Stimulated activated CD8-positive, alpha-beta memory T cell treated with anti-CD3 and anti-CD28 coated beads, Interleukin-4, amount 100 ng/mL, for 4 hours (primary cell): ENCODE data around the gene KDM3A.
"Not testable (repeated sequence)": the region's sequence is repeated elsewhere in the genome, so short reads cannot be mapped to it uniquely, and the experiment has no call there.

ENCODE experiments used
- DNase-seq, 2 donors: peaks; one replicate each; pipeline ENCODE4 v3.0.0-alpha.2; 2020; ENCODE audit warnings: low read depth in 2 of 2, low spot score in 1 of 2

The KDM3A gene

GRCh38 chr2:86477349-86477748 is 36.2 kb downstream of the KDM3A start:
- DNase-seq = no peak

GRCh38 chr2:86480105-86480504 is 38.9 kb downstream of the KDM3A start:
- DNase-seq = no peak

DNA sequence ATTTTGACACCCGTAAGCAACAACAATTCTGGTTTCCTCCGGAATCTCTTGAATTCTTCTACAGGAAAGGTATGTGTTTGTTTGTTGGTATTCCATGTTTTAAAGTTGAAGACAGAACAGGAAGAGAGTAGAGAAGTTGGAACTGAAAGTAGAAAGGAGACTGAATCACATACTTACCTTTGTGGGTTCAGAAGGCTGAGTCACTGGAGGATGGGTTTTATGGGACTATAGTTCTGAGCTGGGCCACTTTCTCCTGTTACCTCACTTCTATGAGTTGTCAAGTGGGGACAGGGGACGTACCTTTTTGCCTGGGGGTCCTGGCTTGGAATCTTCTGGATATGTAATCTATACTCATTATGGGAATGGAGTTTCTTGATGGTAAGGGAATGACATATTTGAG is 40.9 kb downstream of the KDM3A start:
- DNase-seq = no peak

DNA sequence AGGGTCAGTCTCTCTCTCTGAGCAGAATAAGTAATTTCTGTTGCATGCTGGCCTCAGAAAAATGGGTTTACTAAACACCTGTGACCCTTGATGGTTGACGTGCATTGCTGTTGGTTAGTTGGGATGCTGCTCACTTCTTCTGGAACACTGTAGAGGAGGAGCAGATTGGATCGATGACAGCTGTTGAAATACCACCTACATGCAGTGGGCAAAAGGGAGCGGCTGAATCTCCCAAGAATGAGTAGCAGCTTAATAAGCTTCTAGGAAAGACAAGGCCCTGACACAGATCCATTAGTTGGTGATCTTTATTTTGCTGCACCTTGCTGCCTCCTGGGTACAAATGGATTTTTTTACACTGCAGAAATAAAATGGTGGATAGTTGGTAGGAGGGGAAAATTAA is 43.2 kb downstream of the KDM3A start:
- DNase-seq = no peak

DNA sequence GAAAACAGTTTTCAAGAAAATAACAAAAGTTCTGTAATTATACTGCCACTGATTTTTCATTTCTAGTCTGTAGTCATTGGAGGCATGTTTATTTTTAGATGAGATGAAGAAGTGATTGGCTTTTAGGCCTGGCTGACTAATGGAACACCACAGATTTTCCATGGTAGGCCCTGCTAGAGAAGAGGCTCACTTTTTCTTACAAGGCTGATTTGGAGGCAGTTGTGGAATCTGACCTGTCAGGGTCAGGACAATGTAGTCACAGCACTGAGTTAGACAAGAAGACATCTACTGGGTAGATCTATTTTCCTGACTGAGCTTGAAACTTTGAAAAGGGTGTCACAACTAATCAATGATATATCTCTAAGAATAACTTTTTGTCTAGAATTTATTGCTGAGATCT is 43.9 kb downstream of the KDM3A start:
- no peak for DNase-seq

DNA sequence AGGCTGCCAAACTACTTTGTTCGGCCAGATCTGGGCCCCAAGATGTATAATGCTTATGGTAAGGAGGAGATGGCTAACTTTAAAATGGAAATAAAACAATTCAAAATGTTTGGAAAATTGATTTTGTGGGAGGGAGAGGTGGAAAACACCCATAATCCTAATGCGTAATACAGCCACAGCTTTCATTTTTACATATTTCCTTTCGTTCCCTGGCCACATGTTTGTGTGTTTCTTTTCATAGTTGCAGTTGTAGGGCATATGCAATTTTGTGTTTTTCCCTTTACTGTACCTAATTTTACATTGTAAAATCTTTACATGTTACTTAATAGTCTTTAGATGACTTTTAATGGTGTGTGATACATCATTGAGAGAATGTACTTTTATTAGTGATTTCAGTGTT is 44.6 kb downstream of the KDM3A start:
- DNase-seq = no peak

GRCh38 chr2:86487062-86487461 is 45.9 kb downstream of the KDM3A start:
- no peak for DNase-seq

DNA sequence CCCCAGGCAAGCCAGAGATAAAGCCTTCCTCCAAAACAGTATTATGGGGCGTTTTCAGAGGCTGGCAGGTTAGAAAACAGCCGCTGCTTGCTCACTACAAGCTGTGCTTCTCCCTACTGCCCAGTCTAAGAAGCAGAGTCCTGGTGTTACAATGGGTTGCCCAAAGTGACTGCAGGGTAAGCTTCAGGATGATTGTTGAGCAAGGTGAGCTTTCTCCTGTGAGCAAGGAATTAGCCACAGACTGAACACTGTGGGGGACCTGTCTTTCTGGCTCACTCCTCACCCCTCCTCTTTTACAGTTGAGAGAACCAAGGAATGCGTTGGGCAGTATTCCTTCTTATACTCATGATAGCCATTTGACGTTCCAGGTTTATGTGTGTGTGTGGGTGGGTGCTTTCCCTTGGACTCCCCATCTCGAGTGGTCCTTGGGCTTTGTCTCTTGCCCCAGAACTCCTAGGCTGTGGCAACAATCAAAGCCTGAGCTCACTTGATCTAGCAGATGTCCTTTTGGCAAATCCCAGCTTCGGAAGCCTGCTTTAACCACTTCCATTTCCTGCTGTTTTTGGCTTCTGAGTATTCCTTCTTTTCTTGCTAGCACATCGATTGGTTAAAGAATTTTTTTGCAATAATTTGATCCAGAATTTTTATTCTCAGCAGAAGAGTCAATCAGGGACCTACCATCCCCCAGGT is 47.5 kb downstream of the KDM3A start:
- DNase-seq = no peak

DNA sequence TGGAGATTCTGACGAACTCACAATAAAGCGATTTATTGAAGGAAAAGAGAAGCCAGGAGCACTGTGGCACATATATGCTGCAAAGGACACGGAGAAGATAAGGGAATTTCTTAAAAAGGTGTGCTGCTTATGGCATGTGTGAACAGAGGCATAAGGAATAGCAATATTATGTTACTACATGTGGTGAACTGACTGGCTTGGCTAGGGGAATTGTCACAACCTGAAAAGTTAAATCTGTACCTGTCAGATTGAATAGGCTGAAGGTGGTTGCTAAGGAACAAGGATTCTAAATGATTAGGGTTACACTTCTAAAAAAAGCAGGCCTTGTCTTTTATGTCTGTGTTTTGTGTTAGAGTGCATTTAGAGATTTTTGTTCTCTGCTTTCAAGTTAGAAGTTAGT is 48.4 kb downstream of the KDM3A start:
- no peak for DNase-seq

DNA sequence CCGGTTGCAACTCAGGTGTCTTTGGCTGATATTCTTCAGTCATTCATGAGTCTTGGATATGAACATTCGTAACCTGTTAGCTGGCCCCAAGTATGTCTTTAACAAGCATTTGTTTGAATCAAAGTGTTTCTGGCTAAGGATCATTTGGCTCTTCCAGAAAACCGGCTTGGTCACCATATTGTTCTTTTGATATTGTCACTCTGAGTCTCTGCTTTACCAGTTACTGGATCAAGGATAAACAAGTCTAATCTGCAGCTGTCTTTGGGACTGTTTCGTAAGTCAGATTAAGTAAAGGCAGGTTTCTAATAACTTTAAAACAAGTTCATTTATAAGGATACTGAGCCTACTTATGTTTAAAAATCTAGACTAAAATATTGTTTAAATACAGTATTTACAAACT is 49.1 kb downstream of the KDM3A start:
- no peak for DNase-seq

GRCh38 chr2:86491088-86491487 is 49.9 kb downstream of the KDM3A start:
- DNase-seq = no peak

DNA sequence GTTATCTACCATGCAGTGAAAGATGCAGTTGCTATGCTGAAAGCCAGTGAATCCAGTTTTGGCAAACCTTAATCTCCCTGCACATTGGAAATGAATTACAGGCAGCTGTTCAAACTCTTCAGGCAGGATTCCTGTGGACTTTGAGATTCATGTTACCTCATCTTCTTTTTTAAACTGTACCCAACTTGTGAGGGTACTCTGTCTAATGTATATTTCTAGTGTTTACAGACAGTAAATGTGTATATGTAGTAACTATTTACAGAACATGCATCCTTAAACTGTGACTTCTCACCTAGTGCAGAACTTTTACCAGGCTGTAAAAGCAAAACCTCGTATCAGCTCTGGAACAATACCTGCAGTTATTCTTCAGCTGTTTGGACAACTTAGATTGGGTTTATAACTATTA is 50.9 kb downstream of the KDM3A start:
- no peak for DNase-seq

- DNase-seq = not testable (repeated sequence)
These were observed 55.2 kb downstream of the KDM3A start for GRCh38 chr2:86496391-86496790.

- no peak for DNase-seq
These were observed 57.5 kb downstream of the KDM3A start for GRCh38 chr2:86498468-86499260.

DNA sequence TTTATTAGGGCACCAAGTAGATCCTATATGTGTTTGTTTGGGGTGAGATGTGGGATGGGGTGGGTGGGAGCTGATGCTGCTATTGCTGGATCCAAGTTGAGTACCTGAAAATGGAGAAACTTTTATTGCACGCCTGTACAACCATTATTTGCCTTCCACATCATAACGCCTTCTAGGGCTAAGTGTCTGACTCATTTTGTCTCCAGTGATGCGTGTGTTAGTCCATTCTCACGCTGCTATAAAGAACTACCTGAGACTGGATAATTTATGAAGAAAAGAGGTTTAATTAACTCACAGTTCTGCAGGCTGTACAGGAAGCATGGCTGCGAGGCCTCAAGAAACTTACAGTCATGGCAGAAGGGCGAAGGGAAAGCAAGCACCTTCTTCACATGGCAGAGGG is 58.2 kb downstream of the KDM3A start:
- DNase-seq = no peak

- no peak for DNase-seq
These were observed 59.3 kb downstream of the KDM3A start for GRCh38 chr2:86500325-86501083.

DNA sequence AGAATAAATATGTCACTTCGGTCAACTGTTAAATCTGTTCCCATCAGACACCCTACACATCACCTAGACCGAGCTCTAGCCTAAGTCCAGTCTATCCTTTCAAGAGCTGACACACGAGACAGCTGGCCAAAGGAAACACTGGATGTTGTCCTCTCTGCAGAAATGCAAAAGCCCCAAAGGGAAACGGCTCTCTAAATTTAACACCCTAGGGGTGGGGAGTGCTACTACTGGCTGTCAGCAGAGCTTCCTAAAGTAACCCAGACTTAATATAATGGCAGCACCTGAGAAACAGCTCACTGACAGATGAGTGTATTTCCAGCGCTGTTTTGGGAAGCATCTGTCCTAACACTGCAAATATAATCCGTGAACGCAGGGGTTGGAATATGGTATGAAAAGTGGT is 66.4 kb downstream of the KDM3A start:
- no peak for DNase-seq

DNA sequence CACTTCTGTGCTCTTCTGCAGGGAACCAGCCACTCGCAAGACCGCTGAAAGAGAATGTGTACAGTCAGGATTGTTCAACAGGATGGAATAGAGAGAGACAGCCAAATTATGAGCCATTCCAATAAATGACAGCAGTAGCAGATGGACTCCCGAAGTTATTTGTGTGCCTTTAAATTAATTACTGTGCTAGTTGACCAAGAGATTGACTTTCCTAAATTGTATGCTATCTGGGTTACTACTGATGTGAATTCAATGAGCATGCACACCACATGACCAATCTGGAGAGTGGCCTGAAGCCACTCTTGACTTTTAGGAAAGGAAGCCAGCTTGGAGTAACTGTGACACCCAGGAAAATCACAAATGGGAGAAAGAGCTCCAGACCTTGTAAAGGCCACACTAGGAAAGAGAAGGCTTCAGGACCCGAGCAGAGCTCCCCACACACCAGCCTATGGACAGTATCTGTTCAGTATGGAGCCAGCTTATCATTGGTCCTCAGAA is 69.3 kb downstream of the KDM3A start:
- DNase-seq = no peak

GRCh38 chr2:86512034-86512433 is 70.9 kb downstream of the KDM3A start:
- DNase-seq = no peak

- no peak for DNase-seq
These were observed 71.7 kb downstream of the KDM3A start for GRCh38 chr2:86512892-86513291.

- DNase-seq = no peak
These were observed 72.9 kb downstream of the KDM3A start for GRCh38 chr2:86513948-86514660.
